ENCODE results near the gene HAUS2.
"Not testable (repeated sequence)": the region's sequence is repeated elsewhere in the genome, so short reads cannot be mapped to it uniquely, and the experiment has no call there.

Gene HAUS2

GRCh38 chr15:42548249-42549031 lies at the start of gene HAUS2, which contains the start of gene LRRC57:
Gene HAUS2, plus strand, starts transcription at chr15:42548838. Its CDS starts 35 bp downstream, at chr15:42548873.
Gene LRRC57, minus strand, starts transcription at chr15:42548793. Its CDS starts 359 bp downstream, at chr15:42548434.
- intact Hi-C loops (cut with DNase I) = loop anchor here (1.0 to 5.0 kb wide), 2 partner anchors 56 to 102 kb away; partner anchors contain the start of gene ZNF106
- DNase-seq = peak; percentile 78 to 98 (median 84)

- DNase-seq = no peak
- intact Hi-C loops (cut with DNase I) = loop anchor here (10.0 kb wide), 2 partner anchors 85 to 425 kb away; partner anchors contain the start of gene TTBK2
Observed at GRCh38 chr15:42499858-42500609, 48.6 kb upstream of the HAUS2 start.

- no peak for DNase-seq
- intact Hi-C loops (cut with DNase I) = no loop called here
Observed at GRCh38 chr15:42502477-42502876, 46.2 kb upstream of the HAUS2 start.

GRCh38 chr15:42503825-42504224 lies 44.8 kb upstream of the HAUS2 start:
- intact Hi-C loops (cut with DNase I) = no loop called here

DNA sequence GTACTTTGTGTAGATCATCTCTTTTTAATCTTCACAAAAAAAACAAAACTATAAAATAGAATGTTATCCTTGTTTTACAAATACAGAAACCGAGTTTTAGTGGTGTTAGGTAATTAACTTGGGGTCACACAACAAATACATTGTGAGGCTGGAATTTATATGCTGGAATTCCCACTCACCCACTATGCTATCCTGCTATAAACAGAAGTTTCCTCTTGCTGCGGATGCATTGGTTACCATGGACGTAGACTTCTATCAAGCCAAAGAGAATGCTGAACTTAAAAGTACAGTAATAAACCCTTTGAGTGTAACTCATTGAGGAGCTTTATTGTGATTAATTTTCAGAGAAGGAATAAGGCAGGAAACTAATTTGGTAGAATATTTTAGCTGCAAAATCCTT lies 44.0 kb upstream of the HAUS2 start:
- intact Hi-C loops (cut with DNase I) = no loop called here
- DNase-seq = no peak

More at GRCh38 chr15:42503825-42504224, 44.8 kb upstream of the HAUS2 start:
- no peak for DNase-seq

- intact Hi-C loops (cut with DNase I) = no loop called here
- DNase-seq = no peak
Observed at GRCh38 chr15:42507514-42507913, 41.1 kb upstream of the HAUS2 start.

- intact Hi-C loops (cut with DNase I) = no loop called here
Observed at GRCh38 chr15:42508263-42508690, 40.4 kb upstream of the HAUS2 start.

GRCh38 chr15:42510258-42511006 lies 38.2 kb upstream of the HAUS2 start:
- intact Hi-C loops (cut with DNase I) = no loop called here
- no peak for DNase-seq

More at GRCh38 chr15:42508263-42508690, 40.4 kb upstream of the HAUS2 start:
- no peak for DNase-seq

- intact Hi-C loops (cut with DNase I) = no loop called here
- DNase-seq = no peak
Observed at GRCh38 chr15:42511007-42511391, 37.6 kb upstream of the HAUS2 start.

- intact Hi-C loops (cut with DNase I) = no loop called here
- DNase-seq = no peak
Observed at GRCh38 chr15:42523331-42523730, 25.3 kb upstream of the HAUS2 start.

GRCh38 chr15:42528970-42529369 lies 19.7 kb upstream of the HAUS2 start:
- intact Hi-C loops (cut with DNase I) = no loop called here
- DNase-seq = no peak

GRCh38 chr15:42533246-42533645 lies 15.4 kb upstream of the HAUS2 start:
- intact Hi-C loops (cut with DNase I) = no loop called here

GRCh38 chr15:42544853-42545629 lies 3.6 kb upstream of the HAUS2 start:
- intact Hi-C loops (cut with DNase I) = loop anchor here (5.0 kb wide), 1 partner anchor 53 kb away; the partner anchor contains the start of gene ZNF106
- no peak for DNase-seq

More at GRCh38 chr15:42533246-42533645, 15.4 kb upstream of the HAUS2 start:
- DNase-seq = no peak

- intact Hi-C loops (cut with DNase I) = loop anchor here (1.0 to 5.0 kb wide), 2 partner anchors 56 to 102 kb away; partner anchors contain the start of gene ZNF106
- DNase-seq = no peak
Observed at GRCh38 chr15:42547918-42548248, 755 bp upstream of the HAUS2 start.

DNA sequence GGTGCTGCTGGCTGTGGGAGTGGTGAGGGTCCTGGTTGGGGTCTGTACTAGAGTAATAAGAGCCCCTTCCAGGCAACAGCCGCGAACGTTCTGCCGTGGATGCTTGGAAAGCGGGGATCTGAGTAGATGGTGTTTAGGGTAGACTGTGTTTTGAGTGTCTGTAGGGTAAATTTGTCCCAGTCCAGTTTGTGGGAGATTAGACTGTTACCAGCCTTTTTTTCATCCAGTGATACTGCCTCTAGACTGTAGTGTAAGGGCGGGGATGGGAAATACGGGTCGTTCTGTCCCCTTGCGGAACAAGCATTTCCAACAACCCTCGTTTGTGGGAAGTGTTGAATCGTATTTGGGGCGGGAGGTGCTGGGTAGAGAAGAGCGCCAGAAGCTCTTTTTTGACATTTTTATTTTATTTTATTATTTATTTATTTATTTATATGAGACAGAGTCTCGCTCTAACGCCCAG lies 424 bp downstream of the HAUS2 start:
- peak in 2 of 10 donors; percentile 8 to 12 for DNase-seq
- intact Hi-C loops (cut with DNase I) = loop anchor here (5.0 kb wide), 1 partner anchor 57 kb away; the partner anchor contains the start of gene ZNF106

DNA sequence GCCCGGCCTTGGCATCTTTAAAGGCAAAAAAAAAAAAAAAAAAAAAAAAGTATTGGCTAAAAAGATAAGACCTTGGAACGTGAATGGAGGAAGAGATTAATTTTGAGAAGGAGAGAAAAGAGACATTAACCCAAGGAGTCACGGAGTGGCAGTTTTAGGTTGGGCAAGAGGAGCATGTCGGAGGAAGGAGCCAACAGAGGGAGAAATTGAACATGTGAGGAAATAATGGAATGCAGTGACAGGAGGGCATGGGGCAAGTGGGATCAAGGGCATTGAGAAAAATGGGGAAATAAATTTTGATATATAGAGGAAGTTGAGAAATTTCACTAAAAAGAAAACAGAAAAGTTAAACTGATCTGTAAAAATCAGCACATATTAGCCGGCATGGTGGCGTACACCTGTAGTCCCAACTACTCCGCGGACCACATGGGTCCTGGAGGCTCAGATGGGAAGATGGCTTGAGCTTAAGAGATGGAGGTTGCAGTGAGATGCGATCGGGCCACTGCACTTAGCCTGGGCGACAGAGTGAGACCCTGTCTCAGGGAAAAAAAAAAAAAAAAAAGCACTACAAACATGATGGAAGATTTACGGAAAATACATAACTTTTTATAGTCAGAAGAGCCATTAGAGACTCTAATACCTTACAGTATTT lies 1.2 kb downstream of the HAUS2 start:
- no peak for DNase-seq
- intact Hi-C loops (cut with DNase I) = loop anchor here (1.0 to 5.0 kb wide), 2 partner anchors 25 to 58 kb away; partner anchors contain the start of genes STARD9 and ZNF106

DNA sequence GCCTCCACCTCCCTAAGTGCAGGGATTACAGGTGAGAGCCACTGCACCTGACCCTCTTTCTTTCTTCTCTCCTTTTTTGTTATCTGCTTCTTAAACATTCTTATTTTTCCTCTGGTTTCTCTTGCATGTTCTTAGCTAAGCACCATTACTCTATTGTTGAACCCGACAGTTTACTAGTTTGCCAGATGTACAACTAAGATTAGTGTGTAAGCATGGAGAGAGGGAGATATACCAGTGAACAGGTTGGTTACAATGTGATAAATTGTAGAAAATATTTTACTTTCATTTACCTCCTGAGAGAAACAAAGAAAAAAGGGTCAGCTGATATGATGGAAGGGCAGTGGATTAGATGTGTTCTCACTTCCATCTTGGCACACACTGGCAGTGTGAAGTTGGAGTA lies 4.9 kb downstream of the HAUS2 start:
- DNase-seq = no peak
- intact Hi-C loops (cut with DNase I) = no loop called here

DNA sequence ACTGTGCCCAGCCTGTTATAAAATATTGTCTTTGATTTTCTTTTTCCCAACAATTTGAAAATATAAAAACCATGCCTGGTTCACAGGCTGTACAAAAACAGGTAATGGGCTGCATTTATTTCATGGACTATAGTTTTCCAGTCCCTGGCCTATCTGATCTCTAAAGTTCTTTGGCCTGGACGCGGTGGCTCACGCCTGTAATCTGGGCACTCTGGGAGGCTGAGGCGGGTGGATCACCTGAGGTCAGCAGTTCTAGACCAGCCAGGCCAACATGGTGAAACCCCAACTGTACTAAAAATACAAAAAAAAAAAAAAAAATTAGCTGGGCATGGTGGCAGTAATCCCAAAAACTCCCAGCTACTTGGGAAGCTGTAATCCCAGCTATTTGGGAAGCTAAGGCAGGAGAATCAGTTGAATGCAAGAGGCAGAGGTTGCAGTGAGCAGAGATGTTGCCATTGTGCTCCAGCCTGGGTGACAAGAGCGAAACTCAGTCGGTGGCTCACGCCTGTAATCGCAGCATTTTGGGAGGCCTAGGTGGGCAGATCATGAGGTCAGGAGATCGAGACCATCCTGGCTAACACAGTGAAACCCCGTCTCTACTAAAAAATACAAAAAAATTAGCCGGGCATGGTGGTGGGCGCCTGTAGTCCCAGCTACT lies 8.0 kb downstream of the HAUS2 start:
- DNase-seq; intact Hi-C loops (cut with DNase I): not testable (repeated sequence)
